Stimulated activated CD4-positive, alpha-beta T cell treated with anti-CD3 and anti-CD28 coated beads, Interleukin-4, amount 100 ng/mL, for 1 hour (primary cell): Measurements from ENCODE around the gene STUM.

ENCODE experiments used
- DNase-seq: peaks from one replicate; pipeline ENCODE4 v3.0.0-alpha.2; 2020

The STUM gene

DNA sequence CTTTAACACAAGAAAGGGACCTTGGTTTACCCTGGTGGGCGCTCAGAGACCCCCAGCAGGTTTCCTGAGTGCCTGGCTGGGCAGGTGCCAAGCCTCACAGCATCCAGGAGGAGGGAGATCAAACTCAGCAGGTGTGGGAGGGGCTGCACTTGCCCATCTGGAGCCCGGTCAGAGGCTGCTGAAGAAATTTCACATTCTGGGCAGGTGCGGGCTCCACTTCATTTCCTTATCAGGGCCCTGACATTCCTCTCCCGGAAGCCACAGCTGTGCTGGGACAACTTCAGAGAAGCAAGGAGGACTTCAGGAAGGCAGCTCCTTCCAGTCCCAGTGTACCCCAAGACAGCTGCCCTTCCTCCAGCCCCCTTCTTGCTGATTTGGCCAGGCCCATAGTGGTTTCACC is 107.6 kb downstream of the STUM start:
- DNase-seq = no peak

DNA sequence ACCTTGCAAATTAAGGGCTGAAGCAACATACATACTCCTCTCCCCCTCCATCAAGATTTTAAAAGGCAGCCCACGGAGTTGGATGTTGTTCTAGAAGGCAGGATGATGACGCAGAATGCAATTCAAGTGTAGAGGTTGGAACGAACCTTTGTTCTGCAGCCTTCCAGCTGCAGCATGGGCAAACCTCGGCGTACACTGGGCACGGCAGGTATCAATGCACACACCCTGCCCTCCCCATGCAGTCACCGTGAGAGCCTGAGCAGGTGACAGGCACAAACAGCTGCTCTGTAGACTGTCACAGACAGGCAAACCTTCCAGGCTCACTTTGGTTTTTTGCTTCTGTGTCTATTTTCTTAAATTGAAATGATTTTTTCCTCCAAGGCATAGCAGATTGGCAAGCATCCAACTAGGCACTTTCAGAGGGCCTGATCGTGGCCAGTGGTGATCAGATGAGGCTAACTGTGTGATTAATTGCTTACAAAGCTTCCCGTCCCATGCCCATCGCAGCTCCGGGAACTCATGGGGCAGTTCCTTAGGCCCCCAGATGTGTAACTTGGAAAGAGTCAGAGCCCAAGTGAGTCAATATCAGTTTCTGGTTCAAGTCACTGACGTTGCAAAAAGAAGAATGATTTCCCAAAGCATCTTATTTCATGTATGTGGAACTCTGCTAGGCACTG is 108.2 kb downstream of the STUM start:
- no peak for DNase-seq

DNA sequence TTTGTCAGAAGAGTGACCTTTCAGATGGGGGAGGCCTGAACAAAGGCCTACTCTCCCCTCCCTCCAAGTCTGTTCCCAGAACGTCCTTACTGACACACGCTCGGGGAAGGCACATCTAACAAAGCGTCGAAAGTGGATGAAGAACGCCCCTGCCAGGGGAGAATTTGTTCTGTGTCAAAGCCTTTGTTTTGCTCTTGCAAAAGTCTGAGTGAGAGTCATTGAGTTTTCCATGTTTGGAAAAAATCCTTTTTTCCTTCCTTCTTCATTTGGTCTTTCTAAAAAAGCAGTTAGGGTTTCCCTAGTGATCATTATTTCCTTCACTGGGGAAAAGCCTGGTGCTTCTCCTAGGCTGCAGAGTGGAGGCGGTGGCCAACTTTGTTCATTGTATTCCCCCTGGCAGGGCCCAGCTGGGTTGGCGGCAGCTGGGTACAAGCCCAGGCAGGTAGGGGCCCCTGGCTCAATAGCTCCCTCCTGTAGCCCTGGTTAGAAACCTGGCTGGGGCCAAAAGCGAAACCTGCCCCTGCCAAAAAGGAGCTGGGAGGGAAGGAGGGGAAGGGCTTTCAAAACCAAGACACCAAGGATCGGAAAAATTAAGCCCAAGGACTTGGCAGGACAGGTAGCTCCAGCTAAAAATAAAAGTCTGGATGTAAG is 109.5 kb downstream of the STUM start:
- no peak for DNase-seq

DNA sequence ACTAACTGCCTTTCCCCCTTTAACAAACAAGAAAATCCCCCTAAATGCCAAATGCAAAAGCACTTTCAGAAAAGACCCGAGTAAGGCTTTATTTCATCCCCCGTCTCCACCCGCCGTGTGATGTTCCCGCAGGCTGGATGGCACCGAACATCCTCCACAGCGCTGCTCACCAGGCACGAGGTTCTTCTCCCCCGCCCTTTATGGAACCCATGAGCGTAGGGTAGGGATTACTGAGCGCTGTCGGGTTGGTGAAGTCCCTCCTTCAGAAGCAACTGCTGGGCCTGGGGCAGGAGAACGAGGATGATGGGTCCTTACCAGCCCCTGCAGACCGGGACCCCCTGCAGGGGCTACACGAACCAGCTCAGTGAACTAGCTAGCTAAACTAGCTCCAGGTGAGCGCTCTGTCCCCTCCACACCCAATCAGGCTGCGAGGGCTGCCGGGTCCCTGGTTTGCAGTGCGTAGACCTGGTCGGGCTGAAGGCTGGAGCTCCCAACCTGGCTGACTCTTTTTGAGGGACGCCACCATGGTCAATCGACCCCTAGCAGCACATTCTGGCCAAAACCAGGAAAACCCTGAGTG is 110.1 kb downstream of the STUM start:
- DNase-seq = no peak
